ENCODE measurements around the gene SCRG1.

- TF ChIP-seq CTCF (conservative IDR thresholded peaks at IDR 0.05), result no peak
- TF ChIP-seq EZH2 (IDR thresholded peaks at IDR 0.05; ENCODE audit: low read depth), result no peak
These were observed 33.4 kb downstream of the SCRG1 start for GRCh38 chr4:173365359-173365996.

Data from PC-9 (cell line).